Measurements from ENCODE around the gene TCF3. TPM values are rescaled to one million over a fixed set of nuclear protein-coding genes. Genes with fewer than 3 reads are reported as not detected.

TCF3 gene
- total RNA-seq, 1 experiment from 2014 or later = 128 TPM

- H3K27me3 ChIP-seq (replicated peaks) = no peaks in the 10 kb centered on the region
- peaks cover 58% of the 10 kb centered on the region for H3K36me3 ChIP-seq
- no peak overlapping the region for H3K27ac ChIP-seq
- DNase-seq (ENCODE audit: low read depth in 1 of 2, low spot score in 2 of 2) = no peak
- no peaks in the 10 kb centered on the region for H3K9me3 ChIP-seq (replicated peaks)
- H3K4me1 ChIP-seq (replicated peaks) = no peaks in the 10 kb centered on the region
- no peak overlapping the region for H3K4me3 ChIP-seq
Observed at GRCh38 chr19:1636325-1637236, 15.8 kb downstream of the TCF3 start.

DNA sequence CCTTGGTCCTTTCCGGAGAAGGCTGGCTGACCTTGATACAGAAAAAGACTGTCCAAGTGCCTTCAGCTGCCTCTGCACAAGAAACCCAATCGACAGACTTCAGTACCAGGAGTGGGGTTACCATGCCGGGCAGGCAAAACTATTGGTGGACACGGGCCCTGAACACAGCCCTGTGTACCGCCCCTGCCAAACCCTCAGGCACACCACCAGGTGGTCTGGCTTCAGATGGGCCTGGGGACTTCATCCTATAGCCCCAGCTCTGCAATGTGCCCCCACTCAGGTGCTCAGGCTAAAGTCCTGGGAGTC lies 17.5 kb downstream of the TCF3 start:
- no peaks in the 10 kb centered on the region for H3K4me1 ChIP-seq (replicated peaks)
- H3K27ac ChIP-seq = no peak overlapping the region
- DNase-seq (ENCODE audit: low read depth in 1 of 2, low spot score in 2 of 2) = no peak
- H3K36me3 ChIP-seq = peaks cover 57% of the 10 kb centered on the region
- H3K4me3 ChIP-seq = no peak overlapping the region
- no peaks in the 10 kb centered on the region for H3K27me3 ChIP-seq (replicated peaks)
- H3K9me3 ChIP-seq (replicated peaks) = no peaks in the 10 kb centered on the region

GRCh38 chr19:1634242-1634937 lies 18.0 kb downstream of the TCF3 start:
- Histone ChIP-seq H3K4me1 (replicated peaks) (no peaks in the 10 kb centered on the region), H3K9me3 (replicated peaks) (no peaks in the 10 kb centered on the region), H3K36me3 (peaks cover 55% of the 10 kb centered on the region), H3K27ac (no peak overlapping the region), H3K4me3 (no peak overlapping the region), H3K27me3 (replicated peaks) (no peaks in the 10 kb centered on the region)
- no peak for DNase-seq (ENCODE audit: low read depth in 1 of 2, low spot score in 2 of 2)

- Histone ChIP-seq H3K27me3 (replicated peaks) (no peaks in the 10 kb centered on the region), H3K4me1 (replicated peaks) (no peaks in the 10 kb centered on the region), H3K4me3 (no peak overlapping the region), H3K36me3 (peaks cover 44% of the 10 kb centered on the region), H3K9me3 (replicated peaks) (no peaks in the 10 kb centered on the region), H3K27ac (no peak overlapping the region)
- DNase-seq (ENCODE audit: low read depth in 1 of 2, low spot score in 2 of 2) = no peak
Observed at GRCh38 chr19:1633269-1633826, 19.1 kb downstream of the TCF3 start.

DNA sequence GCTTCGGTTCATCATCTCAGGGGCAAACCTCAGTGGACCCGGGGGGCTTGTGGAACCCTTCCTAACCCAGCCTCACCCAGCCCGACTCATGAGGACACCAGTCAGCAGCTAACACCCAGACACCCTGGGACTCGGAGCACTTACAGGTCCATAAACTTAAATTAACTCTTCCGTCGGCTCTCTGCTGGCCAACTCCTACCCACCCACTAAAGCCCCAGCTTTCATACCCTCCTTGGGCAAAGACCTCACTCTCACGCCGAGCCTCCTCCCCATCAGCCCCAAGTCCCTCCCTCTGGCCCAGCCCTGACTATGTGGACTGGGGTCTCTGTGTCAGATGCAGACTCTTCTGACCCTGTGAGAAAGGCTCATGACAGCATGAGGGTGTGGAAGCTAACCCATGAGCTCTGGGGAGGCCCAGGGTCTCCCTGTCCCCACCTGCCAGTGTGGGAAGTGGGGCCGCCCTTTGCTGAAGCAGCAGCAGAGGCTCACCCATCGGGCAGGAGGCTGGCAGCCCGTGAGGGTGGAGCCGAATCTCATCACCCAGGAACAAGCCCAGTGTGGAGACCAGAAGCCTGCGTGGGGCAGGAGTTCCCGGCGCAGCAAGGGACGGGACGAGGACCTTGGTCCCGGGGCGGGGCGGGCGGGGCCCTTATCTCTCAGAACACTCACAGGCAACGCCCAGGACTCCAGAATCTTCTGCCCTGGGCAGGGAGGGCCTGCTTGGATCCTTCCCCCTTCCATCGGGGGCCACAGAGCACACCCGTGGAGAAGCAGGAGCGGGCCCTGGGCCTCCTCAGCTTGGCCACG lies 19.8 kb downstream of the TCF3 start:
- H3K4me1 ChIP-seq (replicated peaks) = no peaks in the 10 kb centered on the region
- no peak for DNase-seq (ENCODE audit: low read depth in 1 of 2, low spot score in 2 of 2)
- H3K36me3 ChIP-seq = peaks cover 40% of the 10 kb centered on the region
- no peak overlapping the region for H3K27ac ChIP-seq
- no peak overlapping the region for H3K4me3 ChIP-seq
- no peaks in the 10 kb centered on the region for H3K9me3 ChIP-seq (replicated peaks)
- no peaks in the 10 kb centered on the region for H3K27me3 ChIP-seq (replicated peaks)

DNA sequence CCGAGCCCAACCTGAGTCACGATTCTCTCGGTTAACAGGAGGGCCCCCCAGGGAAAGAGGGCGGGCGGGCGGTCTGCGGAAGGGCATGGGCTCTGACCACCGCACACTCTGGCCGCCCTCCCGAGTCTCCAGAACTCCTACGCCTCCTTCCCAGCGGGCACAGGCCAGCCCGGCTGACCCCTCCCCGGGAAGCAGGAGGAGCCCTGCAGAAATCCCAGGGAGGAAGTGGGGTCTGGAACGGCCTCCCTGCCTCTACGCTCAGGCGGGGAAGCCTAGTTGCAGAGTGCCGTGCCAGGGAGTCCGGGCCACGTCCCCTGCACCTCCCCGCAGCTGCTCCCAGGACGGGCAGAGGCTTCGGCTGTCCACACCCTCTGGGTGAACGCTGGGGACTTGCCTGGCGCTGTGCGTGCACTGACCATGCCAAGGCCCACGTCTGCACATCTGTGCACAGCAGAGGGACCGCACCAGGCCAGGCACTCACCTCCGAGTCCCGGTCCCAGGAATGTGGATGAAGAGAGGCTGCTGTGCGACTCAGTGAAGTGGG lies 20.8 kb downstream of the TCF3 start:
- Histone ChIP-seq H3K27ac (no peak overlapping the region), H3K4me3 (no peak overlapping the region), H3K9me3 (replicated peaks) (no peaks in the 10 kb centered on the region), H3K27me3 (replicated peaks) (no peaks in the 10 kb centered on the region), H3K4me1 (replicated peaks) (no peaks in the 10 kb centered on the region), H3K36me3 (peaks cover 39% of the 10 kb centered on the region)
- no peak for DNase-seq (ENCODE audit: low read depth in 1 of 2, low spot score in 2 of 2)

DNA sequence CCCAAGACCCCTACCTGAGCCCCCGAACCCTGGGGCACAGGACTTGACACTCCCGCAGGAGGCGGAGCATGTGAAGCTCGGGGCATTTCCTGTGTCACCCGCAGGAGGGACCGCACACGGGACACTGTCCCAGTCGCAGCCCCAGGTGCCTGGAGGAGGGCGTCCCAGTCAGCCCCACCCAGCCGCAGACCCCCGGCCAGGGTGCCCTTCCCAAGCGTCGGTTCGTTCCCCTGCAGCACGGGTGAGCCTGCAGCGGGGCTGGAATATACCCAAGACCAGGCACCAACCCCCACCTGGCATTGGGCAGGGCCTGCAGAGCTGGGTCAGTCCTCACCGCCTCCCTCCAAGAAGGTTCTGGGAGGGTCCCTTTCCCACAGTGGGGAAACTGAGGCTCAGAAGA lies 21.6 kb downstream of the TCF3 start:
- Histone ChIP-seq H3K27ac (no peak overlapping the region), H3K36me3 (peaks cover 36% of the 10 kb centered on the region), H3K9me3 (replicated peaks) (no peaks in the 10 kb centered on the region), H3K4me3 (no peak overlapping the region), H3K4me1 (replicated peaks) (no peaks in the 10 kb centered on the region), H3K27me3 (replicated peaks) (no peaks in the 10 kb centered on the region)
- DNase-seq (ENCODE audit: low read depth in 1 of 2, low spot score in 2 of 2) = no peak

GRCh38 chr19:1630012-1630411 lies 22.4 kb downstream of the TCF3 start:
- no peak for DNase-seq (ENCODE audit: low read depth in 1 of 2, low spot score in 2 of 2)
- no peaks in the 10 kb centered on the region for H3K9me3 ChIP-seq (replicated peaks)
- H3K4me1 ChIP-seq (replicated peaks) = no peaks in the 10 kb centered on the region
- no peak overlapping the region for H3K4me3 ChIP-seq
- peaks cover 40% of the 10 kb centered on the region for H3K36me3 ChIP-seq
- no peak overlapping the region for H3K27ac ChIP-seq
- H3K27me3 ChIP-seq (replicated peaks) = no peaks in the 10 kb centered on the region

- Histone ChIP-seq H3K27me3 (replicated peaks) (no peaks in the 10 kb centered on the region), H3K36me3 (peaks cover 40% of the 10 kb centered on the region), H3K4me1 (replicated peaks) (no peaks in the 10 kb centered on the region), H3K4me3 (no peak overlapping the region), H3K27ac (no peak overlapping the region), H3K9me3 (replicated peaks) (no peaks in the 10 kb centered on the region)
- DNase-seq (ENCODE audit: low read depth in 1 of 2, low spot score in 2 of 2) = no peak
Observed at GRCh38 chr19:1629256-1629808, 23.1 kb downstream of the TCF3 start.

- no peaks in the 10 kb centered on the region for H3K9me3 ChIP-seq (replicated peaks)
- H3K27ac ChIP-seq = no peak overlapping the region
- peaks cover 46% of the 10 kb centered on the region for H3K36me3 ChIP-seq
- no peaks in the 10 kb centered on the region for H3K27me3 ChIP-seq (replicated peaks)
- H3K4me1 ChIP-seq (replicated peaks) = no peaks in the 10 kb centered on the region
- no peak overlapping the region for H3K4me3 ChIP-seq
- DNase-seq (ENCODE audit: low read depth in 1 of 2, low spot score in 2 of 2) = no peak
Observed at GRCh38 chr19:1627194-1627593, 25.2 kb downstream of the TCF3 start.

- DNase-seq (ENCODE audit: low read depth in 1 of 2, low spot score in 2 of 2) = peak in 1 of 2 experiments; percentile 24
- Histone ChIP-seq H3K4me3 (no peak overlapping the region), H3K9me3 (replicated peaks) (no peaks in the 10 kb centered on the region), H3K27me3 (replicated peaks) (no peaks in the 10 kb centered on the region), H3K27ac (no peak overlapping the region), H3K4me1 (replicated peaks) (no peaks in the 10 kb centered on the region), H3K36me3 (peaks cover 42% of the 10 kb centered on the region)
Observed at GRCh38 chr19:1626417-1627010, 25.9 kb downstream of the TCF3 start.

DNA sequence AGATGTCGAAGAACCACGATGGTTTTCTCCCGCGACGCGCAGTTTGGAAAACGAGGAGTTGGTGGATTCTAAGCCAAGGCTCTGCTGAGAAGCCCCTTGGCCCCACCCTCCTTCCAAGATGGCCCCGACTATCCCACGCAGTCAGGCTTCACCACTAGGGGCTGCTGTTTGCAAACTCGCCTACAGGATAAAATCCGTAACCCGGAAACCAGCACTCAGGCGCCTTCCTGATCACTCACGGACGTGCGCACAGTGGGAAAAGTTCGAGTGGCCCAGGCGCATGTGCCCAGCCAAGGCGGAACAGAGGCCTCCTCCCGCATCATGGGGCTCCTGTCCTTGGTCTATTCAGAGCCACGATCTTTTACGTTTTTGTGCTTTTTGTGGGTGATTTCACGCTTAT lies 28.0 kb downstream of the TCF3 start:
- Histone ChIP-seq H3K4me1 (replicated peaks) (no peaks in the 10 kb centered on the region), H3K36me3 (peaks cover 49% of the 10 kb centered on the region), H3K9me3 (replicated peaks) (no peaks in the 10 kb centered on the region), H3K27ac (no peak overlapping the region), H3K4me3 (no peak overlapping the region), H3K27me3 (replicated peaks) (no peaks in the 10 kb centered on the region)
- DNase-seq (ENCODE audit: low read depth in 1 of 2, low spot score in 2 of 2) = no peak

DNA sequence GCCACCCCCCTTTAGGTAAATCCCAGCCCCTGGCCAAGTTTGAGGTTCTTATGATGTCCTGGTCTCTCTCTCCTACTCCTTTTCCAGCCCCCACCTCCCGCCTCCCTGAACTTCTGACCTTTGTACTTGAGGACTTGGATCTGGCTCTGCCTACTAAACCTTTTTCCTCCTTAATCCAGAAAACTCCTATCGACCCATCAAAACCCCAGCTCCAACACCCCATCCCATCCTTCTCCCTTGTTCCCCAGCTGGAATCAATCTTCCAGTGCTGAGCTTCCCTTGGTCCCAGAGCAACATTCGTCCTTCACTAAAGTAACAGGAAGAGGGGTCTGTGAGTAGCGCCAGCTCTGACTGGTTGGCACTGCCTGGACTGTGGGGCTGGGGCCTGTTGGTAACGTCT lies 29.9 kb downstream of the TCF3 start:
- no peak overlapping the region for H3K27ac ChIP-seq
- no peaks in the 10 kb centered on the region for H3K4me1 ChIP-seq (replicated peaks)
- H3K9me3 ChIP-seq (replicated peaks) = no peaks in the 10 kb centered on the region
- H3K36me3 ChIP-seq = peaks cover 60% of the 10 kb centered on the region
- H3K27me3 ChIP-seq (replicated peaks) = no peaks in the 10 kb centered on the region
- H3K4me3 ChIP-seq = no peak overlapping the region
- DNase-seq (ENCODE audit: low read depth in 1 of 2, low spot score in 2 of 2) = no peak
